GM10266 (cell line): ENCODE measurements around the gene MAPK9.

Source experiments
- DNase-seq: peaks from one replicate; pipeline ENCODE4 v3.0.0; 2012; ENCODE audit errors: extremely low spot score
- TF ChIP-seq, protein P1 (sequence below): IDR thresholded peaks from 2 replicates; pipeline ENCODE4 v1.5.1; 2012; ENCODE audit warnings: mild to moderate bottlenecking, low read depth; ENCODE audit not compliant: control insufficient read depth, insufficient read depth; ENCODE audit errors: missing control alignments

MAPK9 gene

GRCh38 chr5:180306796-180307195 lies 14.9 kb upstream of the MAPK9 start:
- TF ChIP-seq, protein P1, sequence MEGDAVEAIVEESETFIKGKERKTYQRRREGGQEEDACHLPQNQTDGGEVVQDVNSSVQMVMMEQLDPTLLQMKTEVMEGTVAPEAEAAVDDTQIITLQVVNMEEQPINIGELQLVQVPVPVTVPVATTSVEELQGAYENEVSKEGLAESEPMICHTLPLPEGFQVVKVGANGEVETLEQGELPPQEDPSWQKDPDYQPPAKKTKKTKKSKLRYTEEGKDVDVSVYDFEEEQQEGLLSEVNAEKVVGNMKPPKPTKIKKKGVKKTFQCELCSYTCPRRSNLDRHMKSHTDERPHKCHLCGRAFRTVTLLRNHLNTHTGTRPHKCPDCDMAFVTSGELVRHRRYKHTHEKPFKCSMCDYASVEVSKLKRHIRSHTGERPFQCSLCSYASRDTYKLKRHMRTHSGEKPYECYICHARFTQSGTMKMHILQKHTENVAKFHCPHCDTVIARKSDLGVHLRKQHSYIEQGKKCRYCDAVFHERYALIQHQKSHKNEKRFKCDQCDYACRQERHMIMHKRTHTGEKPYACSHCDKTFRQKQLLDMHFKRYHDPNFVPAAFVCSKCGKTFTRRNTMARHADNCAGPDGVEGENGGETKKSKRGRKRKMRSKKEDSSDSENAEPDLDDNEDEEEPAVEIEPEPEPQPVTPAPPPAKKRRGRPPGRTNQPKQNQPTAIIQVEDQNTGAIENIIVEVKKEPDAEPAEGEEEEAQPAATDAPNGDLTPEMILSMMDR, result no peak
- DNase-seq, result no peak

- TF ChIP-seq, protein P1, result no peak
Measured at GRCh38 chr5:180305481-180305880, 13.6 kb upstream of the MAPK9 start.

GRCh38 chr5:180304431-180305375 lies 12.8 kb upstream of the MAPK9 start:
- DNase-seq, result no peak
- TF ChIP-seq, protein P1, result no peak

More at GRCh38 chr5:180305481-180305880, 13.6 kb upstream of the MAPK9 start:
- DNase-seq, result no peak

GRCh38 chr5:180304016-180304292 lies 12.1 kb upstream of the MAPK9 start:
- DNase-seq, result no peak
- TF ChIP-seq, protein P1, result no peak

DNA sequence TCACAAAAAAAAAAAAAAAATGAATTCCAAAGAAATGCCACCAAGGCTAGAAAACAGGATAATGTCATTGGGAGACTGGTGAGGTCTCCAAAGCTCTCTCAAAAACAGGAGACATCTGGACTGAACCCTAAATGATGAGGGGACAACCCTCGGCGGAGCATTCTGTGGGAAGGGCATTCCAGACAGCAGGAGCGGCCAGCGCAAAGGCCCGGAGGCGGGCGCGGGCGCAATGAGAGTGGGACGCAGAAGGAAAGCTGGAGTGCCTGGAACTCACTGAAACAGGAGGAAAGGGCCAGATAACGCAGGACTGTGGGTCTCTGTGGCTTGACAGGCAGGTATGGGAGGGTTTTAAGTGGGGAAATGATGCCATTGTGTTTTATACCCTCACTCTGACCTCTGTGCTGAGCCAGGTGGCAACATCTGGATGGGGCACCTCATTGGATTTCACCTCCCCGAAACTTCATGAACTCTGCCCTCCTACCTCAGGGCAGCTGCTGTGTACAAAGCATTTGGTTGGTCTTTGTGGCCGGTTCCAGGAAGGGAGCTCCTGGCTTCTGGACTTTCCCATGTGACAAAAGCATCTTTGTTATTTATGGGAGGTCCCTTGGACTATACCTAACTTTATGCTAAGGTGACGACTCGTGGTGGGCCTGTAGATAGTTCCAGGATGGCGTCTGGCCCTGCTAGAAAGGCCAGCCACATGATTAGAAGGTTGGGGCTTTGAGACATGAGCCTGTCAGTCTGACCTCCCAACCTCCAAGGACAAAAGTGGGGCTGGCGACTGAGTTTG lies 11.5 kb upstream of the MAPK9 start:
- TF ChIP-seq, protein P1, result no peak
- DNase-seq, result no peak

DNA sequence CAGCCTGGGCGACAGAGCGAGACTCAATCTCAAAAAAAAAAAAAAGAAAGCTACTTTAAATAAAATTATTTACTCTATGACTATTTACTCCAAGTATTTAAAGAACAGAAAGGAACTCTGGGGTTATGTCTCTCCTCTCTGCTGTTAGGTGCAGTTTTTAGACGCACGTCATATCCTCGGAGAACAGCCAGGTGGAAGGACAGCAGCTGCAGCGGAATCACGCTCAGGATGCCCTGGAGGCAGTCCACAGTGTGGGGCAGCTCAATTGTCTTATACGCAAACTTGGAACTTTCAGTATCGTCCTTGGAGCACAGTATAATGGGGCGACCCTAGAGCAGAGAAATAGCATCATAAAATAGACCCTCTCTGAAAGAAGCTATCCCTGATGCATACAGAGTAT lies 10.4 kb upstream of the MAPK9 start:
- DNase-seq, result no peak
- TF ChIP-seq, protein P1, result no peak

DNA sequence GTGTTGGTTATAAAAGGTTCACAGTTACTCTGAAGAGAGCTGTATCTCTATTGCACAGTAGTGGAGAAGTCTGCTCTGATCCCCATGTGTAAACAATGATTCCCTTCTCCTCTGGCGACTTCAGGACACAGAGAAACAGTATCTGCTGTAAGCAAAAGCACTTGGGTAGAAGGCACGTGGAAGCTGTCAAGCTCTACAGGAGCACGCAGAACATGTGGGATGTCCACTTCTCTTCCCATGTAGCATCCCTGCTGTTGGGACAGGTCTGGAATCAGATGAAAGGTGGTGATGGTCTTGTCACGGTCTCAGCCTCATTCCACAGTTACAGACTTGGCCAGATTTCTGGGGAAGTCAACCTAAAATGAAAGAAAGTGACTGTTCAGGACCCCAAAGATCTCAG lies 9.4 kb upstream of the MAPK9 start:
- no peak for DNase-seq
- TF ChIP-seq, protein P1, result no peak
